GM12865 (cell line): ENCODE results near the gene PNPLA3.

ENCODE experiments used
- DNase-seq: peaks from one replicate; pipeline ENCODE4 v3.0.0; 2010; ENCODE audit warnings: low read depth
- H3K4me3 ChIP-seq: 2 replicates; pipeline ENCODE4 v1.5.1; 2011; ENCODE audit warnings: mild to moderate bottlenecking, low read depth, low read length, control low read depth
- CTCF ChIP-seq: IDR thresholded peaks from 2 replicates; pipeline ENCODE4 v1.5.1; 2011; ENCODE audit warnings: low read length, control low read depth, low read depth, inconsistent platforms; ENCODE audit not compliant: insufficient read depth; ENCODE audit errors: missing control alignments

The PNPLA3 gene, protein sequence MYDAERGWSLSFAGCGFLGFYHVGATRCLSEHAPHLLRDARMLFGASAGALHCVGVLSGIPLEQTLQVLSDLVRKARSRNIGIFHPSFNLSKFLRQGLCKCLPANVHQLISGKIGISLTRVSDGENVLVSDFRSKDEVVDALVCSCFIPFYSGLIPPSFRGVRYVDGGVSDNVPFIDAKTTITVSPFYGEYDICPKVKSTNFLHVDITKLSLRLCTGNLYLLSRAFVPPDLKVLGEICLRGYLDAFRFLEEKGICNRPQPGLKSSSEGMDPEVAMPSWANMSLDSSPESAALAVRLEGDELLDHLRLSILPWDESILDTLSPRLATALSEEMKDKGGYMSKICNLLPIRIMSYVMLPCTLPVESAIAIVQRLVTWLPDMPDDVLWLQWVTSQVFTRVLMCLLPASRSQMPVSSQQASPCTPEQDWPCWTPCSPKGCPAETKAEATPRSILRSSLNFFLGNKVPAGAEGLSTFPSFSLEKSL

GRCh38 chr22:43923631-43924464 lies at the start of gene PNPLA3:
PNPLA3 (plus strand) TSS chr22:43923805; CDS start chr22:43923912, 107 bp downstream.
- peak; percentile 6 for TF ChIP-seq CTCF
- DNase-seq: peak; percentile 63

DNA sequence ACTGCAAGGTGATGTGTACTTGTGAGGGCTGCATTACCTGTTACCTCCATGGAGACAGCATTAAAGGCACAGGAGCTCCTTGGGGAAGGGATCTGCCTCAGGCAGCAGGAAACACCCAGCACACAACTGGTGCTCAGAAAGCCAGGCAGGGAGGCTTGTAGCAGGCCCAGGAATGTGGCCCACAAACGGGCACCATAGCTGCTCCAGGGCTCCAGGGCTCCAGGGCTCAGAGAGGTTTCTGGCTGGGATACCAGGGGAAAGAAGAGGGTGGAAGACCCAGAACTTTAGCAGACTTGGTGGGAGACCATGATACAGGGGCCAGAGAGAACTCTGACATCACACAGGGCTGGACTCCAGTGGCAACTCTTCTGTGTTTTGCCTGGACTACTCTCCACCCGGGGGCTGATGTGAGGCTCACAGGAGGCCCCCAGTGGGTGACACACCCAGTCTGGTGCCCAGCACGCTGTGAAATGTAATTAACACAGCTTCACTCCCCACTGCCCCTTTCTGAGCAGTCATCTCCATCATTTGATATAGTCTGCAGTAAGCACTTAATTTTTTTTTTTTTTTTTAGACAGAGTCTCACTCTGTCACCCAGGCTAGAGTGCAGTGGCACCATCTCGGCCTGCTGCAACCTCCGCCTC lies 46.6 kb upstream of the PNPLA3 start:
- H3K4me3 ChIP-seq: no peak overlapping the region
- DNase-seq: no peak
- TF ChIP-seq CTCF: no peak

More at GRCh38 chr22:43923631-43924464, at the start of gene PNPLA3:
- peak within 1 kb of the TSS; percentile 60 for H3K4me3 ChIP-seq

DNA sequence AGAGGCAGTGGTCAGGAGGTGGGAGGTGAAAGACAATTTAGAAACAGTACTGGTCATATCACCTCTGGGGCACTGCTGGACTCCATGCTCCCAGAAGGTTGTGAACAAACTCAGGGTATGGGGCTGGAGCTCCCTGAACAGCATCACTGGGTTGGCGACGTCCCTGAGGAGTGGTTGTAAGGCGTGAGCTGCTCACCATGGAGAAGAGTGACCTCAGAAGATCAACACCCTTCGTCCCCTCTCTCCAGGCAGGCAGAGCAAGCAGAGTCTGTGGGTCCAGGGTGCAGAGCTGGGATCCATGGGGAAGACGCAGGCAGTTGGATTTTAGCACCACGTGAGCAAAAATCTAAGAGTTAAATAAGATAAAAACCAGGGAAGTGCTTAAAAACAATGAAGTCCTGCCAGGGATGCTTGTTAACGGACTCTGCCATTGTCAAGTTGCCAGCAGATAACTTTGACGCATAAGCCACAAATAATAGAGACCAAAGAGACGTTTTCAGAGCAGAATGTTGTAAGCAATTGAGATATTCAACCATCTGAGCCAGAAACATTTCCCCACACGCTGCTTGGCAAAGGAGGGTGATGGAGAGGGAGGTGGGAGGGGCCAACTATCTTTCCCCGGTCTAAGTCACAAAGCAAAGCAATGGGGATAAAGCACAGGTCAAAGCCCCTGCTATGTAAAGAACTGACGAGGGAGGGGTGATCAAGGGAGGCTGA lies 45.4 kb upstream of the PNPLA3 start:
- no peak overlapping the region for H3K4me3 ChIP-seq
- TF ChIP-seq CTCF: no peak
- no peak for DNase-seq

DNA sequence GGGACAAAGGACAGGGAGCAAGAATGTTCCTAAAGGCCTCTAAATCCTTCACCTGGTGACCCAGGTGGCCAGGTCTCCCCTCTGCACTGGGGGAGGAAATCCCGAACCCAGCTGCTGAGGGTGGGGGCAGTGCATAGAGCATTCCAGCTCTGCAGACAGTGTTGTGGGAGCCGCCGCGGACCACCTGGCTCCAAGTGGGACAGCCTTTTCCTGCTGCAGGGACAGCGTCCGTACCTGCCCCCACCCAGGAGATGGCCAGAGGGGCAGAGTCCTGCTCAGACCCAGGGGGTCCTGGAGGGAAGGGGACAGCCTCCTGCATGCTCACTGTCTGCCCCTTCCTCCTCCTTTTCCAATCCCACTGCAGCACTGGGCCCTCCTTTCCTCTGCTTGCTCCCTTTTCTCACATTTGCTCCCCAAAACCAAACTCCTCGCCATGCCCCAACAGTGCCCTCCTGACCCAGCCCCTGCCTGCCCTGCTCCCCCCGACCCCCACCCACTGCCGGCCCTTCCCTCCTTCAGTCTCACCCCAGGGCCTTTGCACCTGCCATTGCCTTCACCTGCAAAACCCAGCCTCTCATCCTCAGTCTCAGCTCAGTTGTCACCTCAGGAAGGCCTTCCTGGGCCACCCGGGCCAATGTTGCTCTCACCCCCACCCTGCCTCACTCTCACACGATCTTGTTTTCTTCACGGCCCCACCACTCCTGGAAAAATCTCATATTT lies 44.6 kb upstream of the PNPLA3 start:
- TF ChIP-seq CTCF: no peak
- H3K4me3 ChIP-seq: no peak overlapping the region
- no peak for DNase-seq

DNA sequence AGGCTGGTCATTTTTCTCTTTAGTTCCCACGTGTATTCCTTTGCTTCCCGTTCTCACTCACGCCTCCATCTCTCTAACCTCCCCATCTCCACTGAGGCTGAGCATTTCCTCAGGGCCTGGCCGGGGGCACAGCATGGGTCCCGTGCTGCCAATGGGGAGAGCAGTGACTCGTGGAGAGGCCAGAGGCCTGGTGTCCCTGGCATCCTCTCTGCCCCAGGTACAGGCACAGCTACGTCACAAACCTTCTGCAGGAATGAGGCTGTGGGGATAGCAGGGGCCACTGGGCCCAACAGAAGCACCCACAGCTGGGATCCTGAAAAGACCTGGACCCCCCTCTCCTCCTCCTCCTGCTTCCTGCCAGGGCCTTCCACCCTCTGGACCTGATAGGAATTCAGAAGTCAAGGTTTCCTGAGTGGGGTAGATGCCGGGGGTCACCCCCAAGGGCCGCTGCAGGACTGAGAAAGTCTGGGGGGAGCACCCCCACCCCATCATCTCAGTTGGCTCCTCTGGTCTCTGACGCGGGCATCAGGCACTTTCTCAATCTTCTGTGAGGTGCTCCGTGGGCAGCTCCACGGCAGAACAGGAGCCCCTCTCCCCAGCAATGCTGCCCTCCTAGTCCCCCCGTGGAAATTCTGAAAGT lies 43.6 kb upstream of the PNPLA3 start:
- no peak overlapping the region for H3K4me3 ChIP-seq
- TF ChIP-seq CTCF: no peak
- DNase-seq: no peak
